ENCODE results near the gene TRIM38. TPM values are rescaled to one million over a fixed set of nuclear protein-coding genes. Genes with fewer than 3 reads are reported as not detected.
A peak's percentile ranks its signal among the peaks of the same experiment; 100 is the strongest.

Gene TRIM38
- total and polyA plus RNA-seq, 2 of the 13 experiments (the other 11 are each of a cell fraction or from before 2014, with no cell fraction given) = 2.5 to 3.1 TPM

DNA sequence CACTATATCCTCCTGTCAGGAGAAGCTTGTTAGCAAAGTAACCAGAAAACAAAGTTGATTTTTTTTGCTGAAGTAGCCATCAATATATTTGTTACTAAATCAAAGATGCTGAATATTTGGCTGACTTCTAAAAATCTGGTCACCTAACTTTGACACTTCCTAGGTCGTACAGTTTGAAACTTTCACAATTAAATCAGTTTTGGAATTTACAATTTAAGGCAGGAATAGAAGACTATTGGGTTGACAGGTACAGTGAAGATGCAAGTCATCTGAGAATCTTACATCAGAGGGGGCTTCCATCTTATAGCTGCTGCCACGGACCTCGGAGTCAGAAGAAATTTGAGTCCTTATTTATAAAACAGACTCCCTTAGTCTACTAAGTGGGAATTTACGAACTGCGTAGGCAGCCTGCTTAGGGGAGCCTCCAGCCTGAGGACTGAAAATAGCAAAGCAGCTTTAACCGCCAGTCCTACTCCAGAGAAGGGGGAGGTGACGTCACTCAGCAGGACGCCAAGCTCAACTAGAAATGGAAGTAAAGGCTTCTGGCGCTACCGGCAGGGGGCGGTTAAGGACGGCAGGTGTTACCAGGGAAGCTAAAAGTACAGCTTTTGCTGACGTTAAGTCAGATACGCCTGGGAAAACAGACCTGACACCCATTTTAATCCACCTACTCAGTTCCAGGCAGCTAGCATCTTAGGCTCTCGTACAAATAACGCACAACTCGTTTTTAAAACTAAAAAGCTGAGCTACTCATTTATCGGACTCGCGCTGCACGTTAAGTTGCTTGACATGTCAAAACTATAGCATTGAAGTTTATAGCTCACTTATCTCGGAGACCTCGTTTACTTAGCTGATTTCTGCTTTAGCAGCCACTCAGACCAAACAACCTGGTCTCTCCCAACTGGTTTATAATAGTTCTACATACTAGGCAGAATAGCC, 63.6 kb downstream of the TRIM38 start (continued):
- TF ChIP-seq, protein P1, sequence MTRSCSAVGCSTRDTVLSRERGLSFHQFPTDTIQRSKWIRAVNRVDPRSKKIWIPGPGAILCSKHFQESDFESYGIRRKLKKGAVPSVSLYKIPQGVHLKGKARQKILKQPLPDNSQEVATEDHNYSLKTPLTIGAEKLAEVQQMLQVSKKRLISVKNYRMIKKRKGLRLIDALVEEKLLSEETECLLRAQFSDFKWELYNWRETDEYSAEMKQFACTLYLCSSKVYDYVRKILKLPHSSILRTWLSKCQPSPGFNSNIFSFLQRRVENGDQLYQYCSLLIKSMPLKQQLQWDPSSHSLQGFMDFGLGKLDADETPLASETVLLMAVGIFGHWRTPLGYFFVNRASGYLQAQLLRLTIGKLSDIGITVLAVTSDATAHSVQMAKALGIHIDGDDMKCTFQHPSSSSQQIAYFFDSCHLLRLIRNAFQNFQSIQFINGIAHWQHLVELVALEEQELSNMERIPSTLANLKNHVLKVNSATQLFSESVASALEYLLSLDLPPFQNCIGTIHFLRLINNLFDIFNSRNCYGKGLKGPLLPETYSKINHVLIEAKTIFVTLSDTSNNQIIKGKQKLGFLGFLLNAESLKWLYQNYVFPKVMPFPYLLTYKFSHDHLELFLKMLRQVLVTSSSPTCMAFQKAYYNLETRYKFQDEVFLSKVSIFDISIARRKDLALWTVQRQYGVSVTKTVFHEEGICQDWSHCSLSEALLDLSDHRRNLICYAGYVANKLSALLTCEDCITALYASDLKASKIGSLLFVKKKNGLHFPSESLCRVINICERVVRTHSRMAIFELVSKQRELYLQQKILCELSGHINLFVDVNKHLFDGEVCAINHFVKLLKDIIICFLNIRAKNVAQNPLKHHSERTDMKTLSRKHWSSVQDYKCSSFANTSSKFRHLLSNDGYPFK (CRISPR knock-in tag; IDR thresholded peaks at IDR 0.05; ENCODE audit: borderline replicate concordance) = no peak
- TF ChIP-seq IRF2 (CRISPR knock-in tag; IDR thresholded peaks at IDR 0.05) = peak; percentile 73; the same call in 1 of the 2 replicates
- TF ChIP-seq ZNF891 (CRISPR knock-in tag; IDR thresholded peaks at IDR 0.05) = no peak
- no peak; the same call in 1 of the 2 replicates for TF ChIP-seq MIER2 (CRISPR knock-in tag; IDR thresholded peaks at IDR 0.05)
- no peak for TF ChIP-seq MZF1 (CRISPR knock-in tag; IDR thresholded peaks at IDR 0.05; ENCODE audit: borderline replicate concordance)
- 0 out of 2 replicates have a peak, but pooled peaks have one; percentile 30 for TF ChIP-seq KAT7 (CRISPR knock-in tag; IDR thresholded peaks at IDR 0.05; ENCODE audit: borderline replicate concordance)
- TF ChIP-seq, protein P2, sequence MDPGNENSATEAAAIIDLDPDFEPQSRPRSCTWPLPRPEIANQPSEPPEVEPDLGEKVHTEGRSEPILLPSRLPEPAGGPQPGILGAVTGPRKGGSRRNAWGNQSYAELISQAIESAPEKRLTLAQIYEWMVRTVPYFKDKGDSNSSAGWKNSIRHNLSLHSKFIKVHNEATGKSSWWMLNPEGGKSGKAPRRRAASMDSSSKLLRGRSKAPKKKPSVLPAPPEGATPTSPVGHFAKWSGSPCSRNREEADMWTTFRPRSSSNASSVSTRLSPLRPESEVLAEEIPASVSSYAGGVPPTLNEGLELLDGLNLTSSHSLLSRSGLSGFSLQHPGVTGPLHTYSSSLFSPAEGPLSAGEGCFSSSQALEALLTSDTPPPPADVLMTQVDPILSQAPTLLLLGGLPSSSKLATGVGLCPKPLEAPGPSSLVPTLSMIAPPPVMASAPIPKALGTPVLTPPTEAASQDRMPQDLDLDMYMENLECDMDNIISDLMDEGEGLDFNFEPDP (CRISPR knock-in tag; conservative IDR thresholded peaks at IDR 0.05) = no peak
- no peak for TF ChIP-seq CBX2 (IDR thresholded peaks at IDR 0.05; ENCODE audit: low read depth, low read length)
- no peak for TF ChIP-seq CBX2 (CRISPR knock-in tag; IDR thresholded peaks at IDR 0.05; ENCODE audit: low read depth)
- TF ChIP-seq, protein P3, sequence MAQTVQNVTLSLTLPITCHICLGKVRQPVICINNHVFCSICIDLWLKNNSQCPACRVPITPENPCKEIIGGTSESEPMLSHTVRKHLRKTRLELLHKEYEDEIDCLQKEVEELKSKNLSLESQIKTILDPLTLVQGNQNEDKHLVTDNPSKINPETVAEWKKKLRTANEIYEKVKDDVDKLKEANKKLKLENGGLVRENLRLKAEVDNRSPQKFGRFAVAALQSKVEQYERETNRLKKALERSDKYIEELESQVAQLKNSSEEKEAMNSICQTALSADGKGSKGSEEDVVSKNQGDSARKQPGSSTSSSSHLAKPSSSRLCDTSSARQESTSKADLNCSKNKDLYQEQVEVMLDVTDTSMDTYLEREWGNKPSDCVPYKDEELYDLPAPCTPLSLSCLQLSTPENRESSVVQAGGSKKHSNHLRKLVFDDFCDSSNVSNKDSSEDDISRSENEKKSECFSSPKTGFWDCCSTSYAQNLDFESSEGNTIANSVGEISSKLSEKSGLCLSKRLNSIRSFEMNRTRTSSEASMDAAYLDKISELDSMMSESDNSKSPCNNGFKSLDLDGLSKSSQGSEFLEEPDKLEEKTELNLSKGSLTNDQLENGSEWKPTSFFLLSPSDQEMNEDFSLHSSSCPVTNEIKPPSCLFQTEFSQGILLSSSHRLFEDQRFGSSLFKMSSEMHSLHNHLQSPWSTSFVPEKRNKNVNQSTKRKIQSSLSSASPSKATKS (CRISPR knock-in tag; IDR thresholded peaks at IDR 0.05) = no peak
- no peak for TF ChIP-seq MAFG (CRISPR knock-in tag; IDR thresholded peaks at IDR 0.05)
- no peak for TF ChIP-seq TRIM24 (CRISPR knock-in tag; IDR thresholded peaks at IDR 0.05)
- no peak for TF ChIP-seq NFATC3 (CRISPR knock-in tag; IDR thresholded peaks at IDR 0.05)
- TF ChIP-seq HOXD1 (CRISPR knock-in tag; IDR thresholded peaks at IDR 0.05) = no peak
- TF ChIP-seq, protein P4, sequence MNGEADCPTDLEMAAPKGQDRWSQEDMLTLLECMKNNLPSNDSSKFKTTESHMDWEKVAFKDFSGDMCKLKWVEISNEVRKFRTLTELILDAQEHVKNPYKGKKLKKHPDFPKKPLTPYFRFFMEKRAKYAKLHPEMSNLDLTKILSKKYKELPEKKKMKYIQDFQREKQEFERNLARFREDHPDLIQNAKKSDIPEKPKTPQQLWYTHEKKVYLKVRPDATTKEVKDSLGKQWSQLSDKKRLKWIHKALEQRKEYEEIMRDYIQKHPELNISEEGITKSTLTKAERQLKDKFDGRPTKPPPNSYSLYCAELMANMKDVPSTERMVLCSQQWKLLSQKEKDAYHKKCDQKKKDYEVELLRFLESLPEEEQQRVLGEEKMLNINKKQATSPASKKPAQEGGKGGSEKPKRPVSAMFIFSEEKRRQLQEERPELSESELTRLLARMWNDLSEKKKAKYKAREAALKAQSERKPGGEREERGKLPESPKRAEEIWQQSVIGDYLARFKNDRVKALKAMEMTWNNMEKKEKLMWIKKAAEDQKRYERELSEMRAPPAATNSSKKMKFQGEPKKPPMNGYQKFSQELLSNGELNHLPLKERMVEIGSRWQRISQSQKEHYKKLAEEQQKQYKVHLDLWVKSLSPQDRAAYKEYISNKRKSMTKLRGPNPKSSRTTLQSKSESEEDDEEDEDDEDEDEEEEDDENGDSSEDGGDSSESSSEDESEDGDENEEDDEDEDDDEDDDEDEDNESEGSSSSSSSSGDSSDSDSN (CRISPR knock-in tag; IDR thresholded peaks at IDR 0.05) = no peak
- no peak for TF ChIP-seq ZNF709 (CRISPR knock-in tag; IDR thresholded peaks at IDR 0.05)
- peak; percentile 47; the same call in 1 of the 2 replicates for TF ChIP-seq RFX3 (CRISPR knock-in tag; IDR thresholded peaks at IDR 0.05)
- no peak for TF ChIP-seq FOXA1 (IDR thresholded peaks at IDR 0.05)
- no peak for TF ChIP-seq FOXA1 (CRISPR knock-in tag; IDR thresholded peaks at IDR 0.05)
- peak; percentile 22 for TF ChIP-seq TAF15 (IDR thresholded peaks at IDR 0.05; ENCODE audit: low read depth, low read length, poor library complexity, severe bottlenecking)
- no peak for TF ChIP-seq U2AF2 (IDR thresholded peaks at IDR 0.05; ENCODE audit: low read depth, low read length)
- TF ChIP-seq MIER3 (CRISPR knock-in tag; IDR thresholded peaks at IDR 0.05; ENCODE audit: borderline replicate concordance) = no peak
